KMS-11 (cell line): ENCODE measurements around the gene HCRTR1.

Experiments
- H2AFZ ChIP-seq: fragments of 200-600 bp; sonication (generic); 2 replicates; pipeline ENCODE4 v1.6.1; 2016; ENCODE audit warnings: antibody characterized with exemption, mixed run types, low read depth
- H3K27ac ChIP-seq: fragments of 200-600 bp; sonication (generic); 2 replicates; pipeline ENCODE4 v1.6.1; 2016; ENCODE audit warnings: mild to moderate bottlenecking, mixed run types
- H3K27me3 ChIP-seq: fragments of 200-600 bp; sonication (generic); 2 replicates; pipeline ENCODE4 v1.6.1; 2017; ENCODE audit warnings: mild to moderate bottlenecking, low read depth, mixed run types, moderate library complexity; ENCODE audit not compliant: insufficient read depth
- H3K36me3 ChIP-seq: fragments of 200-600 bp; sonication (generic); 2 replicates; pipeline ENCODE4 v1.6.1; 2017; ENCODE audit warnings: mild to moderate bottlenecking, mixed run types; ENCODE audit not compliant: insufficient read depth
- H3K4me1 ChIP-seq: fragments of 200-600 bp; sonication (generic); 2 replicates; pipeline ENCODE4 v1.6.1; 2016; ENCODE audit warnings: mild to moderate bottlenecking, low read depth, mixed run types; ENCODE audit not compliant: poor library complexity, severe bottlenecking
- H3K4me2 ChIP-seq: fragments of 200-600 bp; sonication (generic); 2 replicates; pipeline ENCODE4 v1.7.0; 2016; ENCODE audit warnings: mild to moderate bottlenecking, mixed run types
- H3K4me3 ChIP-seq: fragments of 200-600 bp; sonication (generic); IDR thresholded peaks from 2 replicates; pipeline ENCODE4 v1.6.1; 2017; ENCODE audit warnings: low read depth, low read length, mixed read lengths; ENCODE audit not compliant: insufficient read depth
- H3K79me2 ChIP-seq: fragments of 200-600 bp; sonication (generic); 2 replicates; pipeline ENCODE4 v1.6.1; 2016; ENCODE audit warnings: low read depth, mixed run types; ENCODE audit not compliant: insufficient read depth
- H3K9ac ChIP-seq: fragments of 200-600 bp; sonication (generic); 2 replicates; pipeline ENCODE4 v1.6.1; 2016; ENCODE audit warnings: mild to moderate bottlenecking, mixed run types
- H4K20me1 ChIP-seq: fragments of 200-600 bp; sonication (generic); 2 replicates; pipeline ENCODE4 v1.6.1; 2016; ENCODE audit warnings: mild to moderate bottlenecking, mixed run types; ENCODE audit not compliant: insufficient read depth
- TF ChIP-seq, protein P1 (sequence below): fragments of 200-600 bp; sonication (generic); conservative IDR thresholded peaks from 2 replicates; pipeline ENCODE4 v1.6.1; 2017; ENCODE audit warnings: low read depth, mild to moderate bottlenecking, antibody characterized with exemption, low read length, moderate library complexity, mixed read lengths

The HCRTR1 gene

DNA sequence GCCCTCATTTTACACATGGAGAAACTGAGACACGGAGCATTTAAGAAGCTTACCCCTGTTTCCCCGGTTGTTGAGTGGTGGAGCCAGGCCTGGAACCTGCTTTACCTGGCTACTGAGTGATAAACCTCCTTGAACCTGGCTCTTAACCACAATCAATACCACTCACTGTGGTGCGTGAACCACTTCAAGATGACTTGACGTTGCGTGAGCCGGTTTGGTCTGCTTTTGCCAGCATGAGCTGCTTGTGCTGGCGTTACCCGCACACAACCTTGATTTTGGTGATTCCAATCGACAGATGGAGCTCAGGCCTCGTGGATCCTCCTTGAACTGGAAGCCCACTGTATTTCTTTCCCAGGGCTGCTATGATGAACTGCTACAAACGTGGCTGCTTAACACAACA is 47.3 kb upstream of the HCRTR1 start:
- TF ChIP-seq, protein P1, sequence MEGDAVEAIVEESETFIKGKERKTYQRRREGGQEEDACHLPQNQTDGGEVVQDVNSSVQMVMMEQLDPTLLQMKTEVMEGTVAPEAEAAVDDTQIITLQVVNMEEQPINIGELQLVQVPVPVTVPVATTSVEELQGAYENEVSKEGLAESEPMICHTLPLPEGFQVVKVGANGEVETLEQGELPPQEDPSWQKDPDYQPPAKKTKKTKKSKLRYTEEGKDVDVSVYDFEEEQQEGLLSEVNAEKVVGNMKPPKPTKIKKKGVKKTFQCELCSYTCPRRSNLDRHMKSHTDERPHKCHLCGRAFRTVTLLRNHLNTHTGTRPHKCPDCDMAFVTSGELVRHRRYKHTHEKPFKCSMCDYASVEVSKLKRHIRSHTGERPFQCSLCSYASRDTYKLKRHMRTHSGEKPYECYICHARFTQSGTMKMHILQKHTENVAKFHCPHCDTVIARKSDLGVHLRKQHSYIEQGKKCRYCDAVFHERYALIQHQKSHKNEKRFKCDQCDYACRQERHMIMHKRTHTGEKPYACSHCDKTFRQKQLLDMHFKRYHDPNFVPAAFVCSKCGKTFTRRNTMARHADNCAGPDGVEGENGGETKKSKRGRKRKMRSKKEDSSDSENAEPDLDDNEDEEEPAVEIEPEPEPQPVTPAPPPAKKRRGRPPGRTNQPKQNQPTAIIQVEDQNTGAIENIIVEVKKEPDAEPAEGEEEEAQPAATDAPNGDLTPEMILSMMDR: no peak
- Histone ChIP-seq H2AFZ (no peak overlapping the region), H3K27me3 (0 out of 2 replicates have a peak, but pooled peaks cover 3% of the 10 kb centered on the region), H3K79me2 (no peaks in the 10 kb centered on the region), H3K4me3 (no peak overlapping the region), H3K4me1 (no peaks in the 10 kb centered on the region), H3K36me3 (no peaks in the 10 kb centered on the region), H4K20me1 (no peaks in the 10 kb centered on the region), H3K27ac (no peak overlapping the region), H3K4me2 (no peak overlapping the region), H3K9ac (no peak overlapping the region)

DNA sequence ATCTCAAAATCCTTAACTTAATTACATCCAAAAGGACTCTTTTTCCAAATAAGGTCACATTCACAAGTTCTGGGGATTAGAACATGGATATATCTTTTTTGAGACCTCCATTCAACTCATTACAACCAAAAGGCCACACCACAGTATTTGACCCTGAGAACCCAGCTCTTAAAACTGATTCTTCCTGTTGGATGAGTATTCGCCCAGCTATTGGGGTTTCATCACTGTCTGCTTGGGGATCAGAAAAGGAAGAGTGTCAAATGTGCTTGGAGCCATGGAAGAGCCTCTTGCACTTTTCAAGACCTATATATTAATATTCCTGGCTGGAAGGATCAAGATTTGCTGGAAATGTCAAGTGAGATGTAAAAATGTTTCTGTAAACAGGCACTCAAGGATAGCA is 46.6 kb upstream of the HCRTR1 start:
- no peak overlapping the region for H3K9ac ChIP-seq
- TF ChIP-seq, protein P1: no peak
- no peaks in the 10 kb centered on the region for H3K79me2 ChIP-seq
- no peak overlapping the region for H3K4me3 ChIP-seq
- H3K36me3 ChIP-seq: no peaks in the 10 kb centered on the region
- H3K4me1 ChIP-seq: no peaks in the 10 kb centered on the region
- 0 out of 2 replicates have a peak, but pooled peaks cover 3% of the 10 kb centered on the region for H3K27me3 ChIP-seq
- H3K4me2 ChIP-seq: no peak overlapping the region
- H4K20me1 ChIP-seq: no peaks in the 10 kb centered on the region
- H3K27ac ChIP-seq: no peak overlapping the region
- H2AFZ ChIP-seq: no peak overlapping the region

DNA sequence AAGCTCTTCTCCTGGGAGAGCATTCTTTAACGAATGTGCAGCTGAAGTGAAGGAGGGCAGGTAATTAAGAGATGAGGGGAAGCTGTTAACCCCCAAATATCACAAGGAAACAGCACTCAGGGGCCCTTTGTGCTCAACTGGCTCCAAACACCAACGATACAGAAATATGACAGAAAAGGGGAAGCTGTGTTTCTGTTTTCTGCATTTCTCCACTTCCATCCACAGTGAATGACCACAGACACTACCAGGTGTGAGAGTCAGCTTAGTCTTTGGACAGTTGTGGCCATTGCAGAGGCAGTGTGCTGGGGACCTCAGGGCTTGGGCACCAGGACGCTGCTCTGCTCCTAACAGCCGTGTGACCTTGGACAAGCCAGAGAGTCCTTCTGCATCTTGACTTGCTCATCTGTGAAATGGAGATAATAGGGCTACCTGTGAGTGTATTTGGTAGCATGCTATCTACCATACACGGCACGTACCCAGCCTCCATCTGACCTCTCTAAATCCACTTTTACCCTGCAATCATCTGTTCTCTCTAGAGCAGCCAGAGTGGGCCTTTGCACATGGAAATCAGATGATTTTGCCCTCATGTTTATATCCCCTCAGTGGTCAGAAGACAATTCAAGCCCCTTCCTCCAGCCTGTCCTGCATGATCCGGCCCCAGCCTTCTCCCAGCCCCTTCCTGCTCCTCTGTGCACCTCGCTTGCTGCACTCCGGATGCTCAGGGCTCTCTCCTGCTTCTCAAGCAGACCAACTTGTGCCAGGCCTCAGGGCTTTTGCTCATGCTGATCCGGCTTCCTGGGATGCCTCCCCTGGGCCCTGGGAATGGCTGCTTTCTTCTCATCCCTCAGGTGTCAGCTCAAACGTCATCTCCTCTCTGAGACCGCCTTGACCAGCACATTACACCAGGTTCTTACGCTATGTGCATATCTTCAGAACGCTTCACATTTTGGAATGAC is 45.9 kb upstream of the HCRTR1 start:
- TF ChIP-seq, protein P1: no peak
- no peak overlapping the region for H3K4me3 ChIP-seq
- no peak overlapping the region for H3K9ac ChIP-seq
- H3K79me2 ChIP-seq: no peaks in the 10 kb centered on the region
- H3K27ac ChIP-seq: no peak overlapping the region
- H2AFZ ChIP-seq: no peak overlapping the region
- 0 out of 2 replicates have a peak, but pooled peaks cover 3% of the 10 kb centered on the region for H3K27me3 ChIP-seq
- H3K4me2 ChIP-seq: no peak overlapping the region
- H3K36me3 ChIP-seq: no peaks in the 10 kb centered on the region
- H3K4me1 ChIP-seq: no peaks in the 10 kb centered on the region
- H4K20me1 ChIP-seq: no peaks in the 10 kb centered on the region

DNA sequence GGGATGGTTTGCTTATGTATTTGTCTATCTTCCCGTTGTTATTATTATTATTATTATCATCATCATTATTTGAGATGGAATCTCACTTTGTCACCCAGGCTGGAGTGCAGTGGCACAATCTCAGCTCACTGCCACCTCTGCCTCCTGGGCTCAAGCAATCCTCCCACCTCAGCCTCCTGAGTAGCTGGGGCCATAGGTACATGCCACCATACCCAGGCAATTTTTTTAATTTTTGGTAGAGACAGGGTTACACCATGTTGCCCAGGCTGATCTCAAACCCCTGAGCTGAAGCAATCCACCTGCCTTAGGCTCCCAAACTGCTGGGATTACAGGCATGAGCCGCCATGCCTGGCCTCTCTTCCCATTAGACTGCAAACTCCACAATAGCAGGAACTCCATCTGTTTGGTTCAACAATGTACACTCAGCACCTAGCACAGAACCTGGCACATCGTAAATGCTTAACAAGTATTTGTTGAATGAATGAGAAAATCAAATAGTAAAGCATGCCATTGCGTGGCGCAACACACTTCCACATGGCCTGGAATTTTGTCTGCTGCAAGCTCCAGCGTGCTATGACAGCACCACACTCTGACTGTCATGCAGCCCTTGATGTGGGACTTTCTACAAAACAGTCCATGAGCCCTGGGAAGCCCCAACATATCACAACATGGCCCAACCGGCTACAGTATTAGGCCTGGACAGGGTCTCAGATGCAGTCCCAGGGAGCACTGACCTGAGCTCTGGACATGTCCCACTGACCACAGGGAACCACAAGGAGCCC is 45.0 kb upstream of the HCRTR1 start:
- Histone ChIP-seq H3K9ac (no peak overlapping the region), H3K4me3 (no peak overlapping the region), H3K27ac (no peak overlapping the region), H3K4me2 (no peak overlapping the region), H3K4me1 (no peaks in the 10 kb centered on the region), H3K27me3 (0 out of 2 replicates have a peak, but pooled peaks cover 3% of the 10 kb centered on the region), H3K79me2 (no peaks in the 10 kb centered on the region), H2AFZ (no peak overlapping the region), H4K20me1 (no peaks in the 10 kb centered on the region), H3K36me3 (no peaks in the 10 kb centered on the region)
- TF ChIP-seq, protein P1: no peak
